Measurements from ENCODE around the gene POP4. TPM values are rescaled to one million over a fixed set of nuclear protein-coding genes. Genes with fewer than 3 reads are reported as not detected.

POP4 gene
- total and polyA plus RNA-seq, 2 of the 8 experiments (the other 6 are each of a cell fraction or from before 2014, with no cell fraction given): 29.1 to 41.5 TPM

DNA sequence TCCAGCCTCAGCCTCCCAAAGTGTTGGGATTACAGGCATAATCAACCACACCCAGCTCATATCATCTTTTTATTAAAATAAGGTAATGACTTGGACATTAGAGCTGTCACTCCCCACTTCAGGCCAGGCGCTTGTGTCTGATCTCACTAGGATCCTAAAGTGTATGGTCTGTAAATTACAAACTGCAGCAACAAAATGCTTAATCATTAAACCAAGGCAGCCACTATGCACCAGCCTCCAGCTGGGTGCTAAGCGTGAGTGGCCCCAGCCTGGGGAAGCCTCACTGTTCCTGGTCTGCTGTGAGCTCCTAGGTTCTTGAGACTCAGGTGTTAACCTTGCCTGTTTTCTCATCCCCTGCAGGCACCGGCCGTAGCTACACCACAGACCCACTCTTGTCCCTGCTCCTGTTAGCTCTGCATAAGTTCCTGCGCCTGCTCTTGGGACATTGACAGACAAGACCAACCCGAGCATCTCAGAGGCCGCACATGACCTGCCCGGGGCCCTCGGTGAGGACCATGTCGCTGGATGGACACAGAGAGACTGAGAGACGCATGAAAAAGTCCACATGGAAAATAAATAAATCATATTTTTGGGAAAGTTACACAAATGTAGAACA lies 42.5 kb upstream of the POP4 start:
- no peak overlapping the region for H2BK5ac ChIP-seq (ENCODE audit: low read depth, low read length)
- POLR2A ChIA-PET (ENCODE audit: partially characterized antibody): no interaction called here
- H2AK5ac ChIP-seq (ENCODE audit: low read depth, low read length): no peak overlapping the region
- no peak overlapping the region for H4K91ac ChIP-seq (replicated peaks; ENCODE audit: insufficient read length, low read length)
- H3K27me3 ChIP-seq (replicated peaks in 1 of 4; ENCODE audit: control insufficient read depth in 3 of 4, extremely low read depth in 1 of 4, insufficient read depth in 3 of 4, low read length in 3 of 4): no peaks in the 10 kb centered on the region
- H3K79me1 ChIP-seq (ENCODE audit: low read depth, low read length): no peaks in the 10 kb centered on the region
- peaks cover 0 to 10% (median 0%) of the 10 kb centered on the region in 4 experiments; a peak in 3 of 7 replicates for H3K4me1 ChIP-seq (replicated peaks in 1 of 4; ENCODE audit: control insufficient read depth in 3 of 4, insufficient read depth in 4 of 4, low read length in 3 of 4)
- no peak overlapping the region for H4K8ac ChIP-seq (ENCODE audit: extremely low read depth, insufficient read depth, low read length)
- TF ChIP-seq JUND (IDR thresholded peaks at IDR 0.05; ENCODE audit: low read length): no peak
- no peak for TF ChIP-seq SAP30 (IDR thresholded peaks at IDR 0.05; ENCODE audit: insufficient read depth, insufficient replicate concordance, low read length)
- TF ChIP-seq RBBP5 (IDR thresholded peaks at IDR 0.05; ENCODE audit: borderline replicate concordance, low read depth, low read length): no peak
- TF ChIP-seq BACH1 (IDR thresholded peaks at IDR 0.05; ENCODE audit: low read length): no peak
- TF ChIP-seq RAD21 (IDR thresholded peaks at IDR 0.05 in 1 of 2, conservative IDR thresholded peaks at IDR 0.05 in 1 of 2; ENCODE audit: low read depth in 2 of 2, low read length in 2 of 2): no peak
- no peak for TF ChIP-seq RNF2 (IDR thresholded peaks at IDR 0.05; ENCODE audit: borderline replicate concordance, low read depth, low read length, missing control alignments, poor library complexity, severe bottlenecking)
- TF ChIP-seq SUZ12 (IDR thresholded peaks at IDR 0.05; ENCODE audit: low read length): no peak
- no peak for TF ChIP-seq TAF1 (IDR thresholded peaks at IDR 0.05; ENCODE audit: low read depth, low read length)
- no peak for TF ChIP-seq EP300 (IDR thresholded peaks at IDR 0.05; ENCODE audit: borderline replicate concordance in 1 of 2, low read depth in 2 of 2, low read length in 2 of 2)
- no peak overlapping the region for H2BK20ac ChIP-seq (ENCODE audit: low read length)
- H2BK12ac ChIP-seq (ENCODE audit: low read depth, low read length): no peak overlapping the region
- FAIRE-seq (no peak), DNase-seq (ENCODE audit: low read depth in 1 of 2, low spot score in 2 of 2) (no peak)
- H2BK120ac ChIP-seq (replicated peaks; ENCODE audit: low read depth, low read length): no peak overlapping the region
- CTCF ChIA-PET (ENCODE audit: partially characterized antibody): interaction anchor here (0.6 to 1.8 kb wide), 7 partner anchors 10 to 305 kb away, joined by 3 to 5 read pairs (median 4); no protein-coding TSS in a partner anchor
- H3K27ac ChIP-seq (ENCODE audit: low read depth, low read length): no peak overlapping the region
- H3K56ac ChIP-seq (replicated peaks; ENCODE audit: insufficient read length, low read depth, low read length): no peak overlapping the region
- H3K9ac ChIP-seq (replicated peaks in 1 of 4; ENCODE audit: extremely low read depth in 1 of 4, low read depth in 3 of 4, low read length in 3 of 4): no peak overlapping the region
- H3K4me2 ChIP-seq (ENCODE audit: insufficient read depth in 1 of 2, low read depth in 2 of 2, low read length in 2 of 2): no peak overlapping the region
- 86% methylated on average over 11 of the region's 11 CpGs; no CpG with 5 or more reads in 1 of the 2 experiments for WGBS, 2 experiments (ENCODE audit: extremely low coverage in 1 of 2, insufficient coverage in 1 of 2, insufficient read length in 1 of 2, insufficient replicate concordance in 2 of 2, low coverage in 1 of 2, low lambda C conversion rate in 2 of 2, missing lambda C conversion rate in 1 of 2)
- H4K20me1 ChIP-seq (replicated peaks in 1 of 2; ENCODE audit: control insufficient read depth in 1 of 2, insufficient read depth in 2 of 2, low read length in 2 of 2): peaks cover 0 to 4% of the 10 kb centered on the region in 2 experiments
- H3K4me3 ChIP-seq (ENCODE audit: extremely low read depth in 1 of 4, insufficient read depth in 2 of 4, low read depth in 3 of 4, low read length in 4 of 4): no peak overlapping the region
- H4K5ac ChIP-seq (ENCODE audit: insufficient read length, low read depth, low read length): no peak overlapping the region
- H3K36me3 ChIP-seq (ENCODE audit: control insufficient read depth in 2 of 4, insufficient read depth in 4 of 4, low read length in 3 of 4): no peaks in the 10 kb centered on the region
- H3K14ac ChIP-seq (ENCODE audit: insufficient read length): no peak overlapping the region
- H3K23ac ChIP-seq (ENCODE audit: insufficient read length): no peak overlapping the region
- no peak overlapping the region for H2BK15ac ChIP-seq (ENCODE audit: low read length)
- no peak overlapping the region for H3K4ac ChIP-seq (replicated peaks; ENCODE audit: insufficient read length, low read depth, low read length)
- no peak overlapping the region for H3K18ac ChIP-seq (ENCODE audit: extremely low read depth, low read length)
- H2AFZ ChIP-seq (ENCODE audit: low read length): no peak overlapping the region
- no peaks in the 10 kb centered on the region for H3K23me2 ChIP-seq (ENCODE audit: low read depth, low read length)
- H3K9me3 ChIP-seq (ENCODE audit: insufficient read depth in 2 of 2, low read depth in 1 of 2, low read length in 1 of 2): peaks cover 4 to 13% of the 10 kb centered on the region in 2 experiments; a peak in 2 of 4 replicates
- H3K79me2 ChIP-seq (ENCODE audit: control insufficient read depth in 1 of 2, insufficient read depth in 2 of 2, low read length in 2 of 2): no peaks in the 10 kb centered on the region
